Glutamatergic neuron (in vitro differentiated cells): ENCODE measurements around the gene PPP1R3C. TPM values are rescaled to one million over a fixed set of nuclear protein-coding genes. Genes with fewer than 3 reads are reported as not detected.
A peak's percentile ranks its signal among the peaks of the same experiment; 100 is the strongest.

Experiments
- DNase-seq: peaks from one replicate; pipeline ENCODE4 v3.0.0; 2022
- H3K27ac Mint-ChIP-seq: one replicate; pipeline ENCODE4 v1.8.0; 2020; ENCODE audit warnings: mild to moderate bottlenecking, mixed read lengths, inconsistent platforms; ENCODE audit not compliant: unreplicated experiment
- H3K27me3 Mint-ChIP-seq: one replicate; pipeline ENCODE4 v1.8.0; 2020; ENCODE audit warnings: mild to moderate bottlenecking, moderate library complexity, mixed read lengths, inconsistent platforms; ENCODE audit not compliant: unreplicated experiment
- H3K36me3 Mint-ChIP-seq: one replicate; pipeline ENCODE4 v1.8.0; 2020; ENCODE audit warnings: mild to moderate bottlenecking, mixed read lengths, inconsistent platforms; ENCODE audit not compliant: unreplicated experiment
- H3K4me1 Mint-ChIP-seq: one replicate; pipeline ENCODE4 v1.8.0; 2020; ENCODE audit warnings: mild to moderate bottlenecking, low read depth, mixed read lengths, inconsistent platforms; ENCODE audit not compliant: unreplicated experiment
- H3K4me3 Mint-ChIP-seq: one replicate; pipeline ENCODE4 v1.8.0; 2020; ENCODE audit warnings: mild to moderate bottlenecking, mixed read lengths, inconsistent platforms; ENCODE audit not compliant: unreplicated experiment
- H3K9me3 Mint-ChIP-seq: one replicate; pipeline ENCODE4 v1.8.0; 2020; ENCODE audit warnings: mild to moderate bottlenecking, moderate library complexity, mixed read lengths, inconsistent platforms; ENCODE audit not compliant: unreplicated experiment
- CTCF ChIP-seq: fragments of 200-600 bp; sonication (generic); IDR thresholded peaks from one replicate; pipeline ENCODE4 v1.5.0; 2021; ENCODE audit not compliant: partially characterized antibody, unreplicated experiment
- total RNA-seq: library from RNA; stranded (reverse); fragmentation: NEBNext Ultra II Directional; extraction: Animal tissue kit (Norgen Biotek cat#: 25700); gene quantifications from one replicate; pipeline ENCODE4 v1.2.1, GENCODE V29; 2021; ENCODE audit not compliant: unreplicated experiment

PPP1R3C gene
- total RNA-seq, 1 donor from 2014 or later = 19.4 TPM

GRCh38 chr10:91592266-91592975 lies 40.5 kb downstream of the PPP1R3C start:
- Mint-ChIP-seq H3K4me1 (peaks cover 66% of the 10 kb centered on the region), H3K4me3 (peak overlapping the region; percentile 55), H3K27me3 (peaks cover 10% of the 10 kb centered on the region), H3K27ac (peak overlapping the region; percentile 100), H3K9me3 (peaks cover 20% of the 10 kb centered on the region), H3K36me3 (no peaks in the 10 kb centered on the region)
- DNase-seq = no peak
- no peak for TF ChIP-seq CTCF

GRCh38 chr10:91591797-91592174 lies 41.1 kb downstream of the PPP1R3C start:
- Mint-ChIP-seq H3K36me3 (no peaks in the 10 kb centered on the region), H3K9me3 (peaks cover 20% of the 10 kb centered on the region), H3K4me1 (peaks cover 62% of the 10 kb centered on the region), H3K4me3 (peak overlapping the region; percentile 81), H3K27me3 (peaks cover 10% of the 10 kb centered on the region), H3K27ac (peak overlapping the region; percentile 100)
- TF ChIP-seq CTCF = no peak
- DNase-seq = no peak

GRCh38 chr10:91590904-91591796 lies 41.7 kb downstream of the PPP1R3C start:
- peaks cover 62% of the 10 kb centered on the region for H3K4me1 Mint-ChIP-seq
- H3K36me3 Mint-ChIP-seq = no peaks in the 10 kb centered on the region
- peaks cover 10% of the 10 kb centered on the region for H3K27me3 Mint-ChIP-seq
- peak overlapping the region; percentile 100 for H3K27ac Mint-ChIP-seq
- DNase-seq = peak; percentile 46
- peaks cover 20% of the 10 kb centered on the region for H3K9me3 Mint-ChIP-seq
- H3K4me3 Mint-ChIP-seq = peak overlapping the region; percentile 81
- no peak for TF ChIP-seq CTCF

- Mint-ChIP-seq H3K4me1 (peaks cover 59% of the 10 kb centered on the region), H3K27me3 (peaks cover 10% of the 10 kb centered on the region), H3K36me3 (no peaks in the 10 kb centered on the region)
Measured at GRCh38 chr10:91590142-91590903, 42.5 kb downstream of the PPP1R3C start.

More at GRCh38 chr10:91590142-91590903, 42.5 kb downstream of the PPP1R3C start:
- no peak for DNase-seq
- peaks cover 20% of the 10 kb centered on the region for H3K9me3 Mint-ChIP-seq
- peak overlapping the region; percentile 100 for H3K27ac Mint-ChIP-seq
- H3K4me3 Mint-ChIP-seq = no peak overlapping the region
- no peak for TF ChIP-seq CTCF
